RCC 7860 (cell line): Measurements from ENCODE around the gene WDR4.
"Not testable (repeated sequence)": the region's sequence is repeated elsewhere in the genome, so short reads cannot be mapped to it uniquely, and the experiment has no call there.

Experiments used
- DNase-seq: peaks from one replicate; pipeline ENCODE4 v3.0.0-alpha.2; 2015; ENCODE audit warnings: low spot score
- FAIRE-seq: peaks from 2 replicates; lab custom pipeline; 2012; peaks lifted over from hg19 to GRCh38; lab: Jason Lieb, UNC

Gene WDR4

GRCh38 chr21:42880352-42880751, 1.0 kb upstream of the WDR4 start:
- FAIRE-seq (no peak), DNase-seq (no peak)

- FAIRE-seq, result no peak
- DNase-seq, result no peak
Measured at GRCh38 chr21:42878678-42878992, 704 bp downstream of the WDR4 start.

GRCh38 chr21:42875811-42876210, 3.5 kb downstream of the WDR4 start:
- not testable (repeated sequence) for FAIRE-seq, DNase-seq

- DNase-seq, result no peak
- no peak for FAIRE-seq
Measured at GRCh38 chr21:42873096-42873495, 6.2 kb downstream of the WDR4 start.

- DNase-seq (no peak), FAIRE-seq (no peak)
Measured at GRCh38 chr21:42868196-42868595, 11.1 kb downstream of the WDR4 start.

GRCh38 chr21:42865776-42866160, 13.6 kb downstream of the WDR4 start:
- DNase-seq, result no peak
- no peak for FAIRE-seq

GRCh38 chr21:42864815-42865775, 14.2 kb downstream of the WDR4 start:
- FAIRE-seq, result no peak

GRCh38 chr21:42864286-42864685, 15.1 kb downstream of the WDR4 start:
- no peak for FAIRE-seq
- DNase-seq, result no peak

More at GRCh38 chr21:42864815-42865775, 14.2 kb downstream of the WDR4 start:
- DNase-seq, result no peak

GRCh38 chr21:42863504-42863870, 15.9 kb downstream of the WDR4 start:
- DNase-seq, result no peak
- no peak for FAIRE-seq

GRCh38 chr21:42862774-42863503, 16.4 kb downstream of the WDR4 start:
- DNase-seq (peak; percentile 5), FAIRE-seq (no peak)

- FAIRE-seq (no peak), DNase-seq (no peak)
Measured at GRCh38 chr21:42861848-42862400, 17.4 kb downstream of the WDR4 start.

- FAIRE-seq (no peak), DNase-seq (no peak)
Measured at GRCh38 chr21:42861311-42861847, 18.0 kb downstream of the WDR4 start.

GRCh38 chr21:42860345-42860744, 19.0 kb downstream of the WDR4 start:
- DNase-seq, result no peak
- FAIRE-seq, result no peak

GRCh38 chr21:42859891-42860230, 19.5 kb downstream of the WDR4 start:
- FAIRE-seq, result no peak
- DNase-seq, result no peak

- DNase-seq (no peak), FAIRE-seq (no peak)
Measured at GRCh38 chr21:42858957-42859890, 20.1 kb downstream of the WDR4 start.

GRCh38 chr21:42858185-42858847, 21.0 kb downstream of the WDR4 start:
- DNase-seq, result no peak

GRCh38 chr21:42857216-42857615, 22.1 kb downstream of the WDR4 start:
- FAIRE-seq (no peak), DNase-seq (no peak)

More at GRCh38 chr21:42858185-42858847, 21.0 kb downstream of the WDR4 start:
- no peak for FAIRE-seq

- DNase-seq, result no peak
- FAIRE-seq, result no peak
Measured at GRCh38 chr21:42855937-42856335, 23.4 kb downstream of the WDR4 start.

GRCh38 chr21:42855171-42855936, 24.0 kb downstream of the WDR4 start:
- FAIRE-seq (no peak), DNase-seq (no peak)
